ENCODE results near the gene PGGT1B. TPM values are rescaled to one million over a fixed set of nuclear protein-coding genes. Genes with fewer than 3 reads are reported as not detected.

The PGGT1B gene
- total RNA-seq, 1 donor from 2014 or later: 4.0 TPM

- no peak for TF ChIP-seq CTCF (IDR thresholded peaks at IDR 0.05)
- intact Hi-C loops (cut with DNase I): loop anchor here (10.0 kb wide), 1 partner anchor 363 kb away; the partner anchor contains the start of gene FEM1C
- DNase-seq (ENCODE audit: low spot score in 2 of 2): no peak
- Histone ChIP-seq H3K4me3 (no peak overlapping the region), H3K36me3 (no peaks in the 10 kb centered on the region), H3K27ac (no peak overlapping the region), H3K9me3 (no peaks in the 10 kb centered on the region), H3K27me3 (no peaks in the 10 kb centered on the region), H3K4me1 (no peaks in the 10 kb centered on the region)
Measured at GRCh38 chr5:115181757-115182156, 80.9 kb downstream of the PGGT1B start.

GRCh38 chr5:115180165-115180709, 82.4 kb downstream of the PGGT1B start:
- no peak for TF ChIP-seq CTCF (IDR thresholded peaks at IDR 0.05)
- H3K4me1 ChIP-seq: no peaks in the 10 kb centered on the region
- no peaks in the 10 kb centered on the region for H3K36me3 ChIP-seq
- intact Hi-C loops (cut with DNase I): loop anchor here (10.0 kb wide), 1 partner anchor 365 kb away; the partner anchor contains the start of gene FEM1C
- H3K4me3 ChIP-seq: peak overlapping the region; percentile 66 to 80
- no peaks in the 10 kb centered on the region for H3K9me3 ChIP-seq
- peak overlapping the region; percentile 63 to 68 for H3K27ac ChIP-seq
- no peaks in the 10 kb centered on the region for H3K27me3 ChIP-seq
- no peak for DNase-seq (ENCODE audit: low spot score in 2 of 2)

GRCh38 chr5:115179394-115180164, 83.1 kb downstream of the PGGT1B start:
- intact Hi-C loops (cut with DNase I): loop anchor here (1.0 to 10.0 kb wide), 3 partner anchors 9 to 365 kb away; partner anchors contain the start of gene FEM1C
- no peak for DNase-seq (ENCODE audit: low spot score in 2 of 2)
- peak overlapping the region; percentile 63 to 68 for H3K27ac ChIP-seq

GRCh38 chr5:115179030-115179393, 83.7 kb downstream of the PGGT1B start:
- no peak for DNase-seq (ENCODE audit: low spot score in 2 of 2)
- intact Hi-C loops (cut with DNase I): loop anchor here (1.0 to 5.0 kb wide), 2 partner anchors 9 to 38 kb away; no protein-coding TSS in a partner anchor

More at GRCh38 chr5:115179394-115180164, 83.1 kb downstream of the PGGT1B start:
- H3K4me1 ChIP-seq: no peaks in the 10 kb centered on the region
- peak overlapping the region; percentile 66 to 80 for H3K4me3 ChIP-seq
- no peaks in the 10 kb centered on the region for H3K27me3 ChIP-seq
- no peaks in the 10 kb centered on the region for H3K36me3 ChIP-seq
- TF ChIP-seq CTCF (IDR thresholded peaks at IDR 0.05): no peak
- H3K9me3 ChIP-seq: no peaks in the 10 kb centered on the region

GRCh38 chr5:115170929-115171510, 91.7 kb downstream of the PGGT1B start:
- peak overlapping the region; percentile 65 to 69 for H3K27ac ChIP-seq
- TF ChIP-seq CTCF (IDR thresholded peaks at IDR 0.05): no peak
- peaks cover 4 to 6% of the 10 kb centered on the region in 2 donors for H3K4me1 ChIP-seq
- no peak for DNase-seq (ENCODE audit: low spot score in 2 of 2)
- no peaks in the 10 kb centered on the region for H3K36me3 ChIP-seq
- H3K27me3 ChIP-seq: no peaks in the 10 kb centered on the region
- H3K4me3 ChIP-seq: peak overlapping the region; percentile 83 to 90
- intact Hi-C loops (cut with DNase I): loop anchor here (1.0 kb wide), 1 partner anchor 8 kb away; no protein-coding TSS in a partner anchor
- no peaks in the 10 kb centered on the region for H3K9me3 ChIP-seq

More at GRCh38 chr5:115179030-115179393, 83.7 kb downstream of the PGGT1B start:
- no peaks in the 10 kb centered on the region for H3K9me3 ChIP-seq
- no peak for TF ChIP-seq CTCF (IDR thresholded peaks at IDR 0.05)
- no peaks in the 10 kb centered on the region for H3K4me1 ChIP-seq
- peak overlapping the region; percentile 63 to 68 for H3K27ac ChIP-seq
- no peaks in the 10 kb centered on the region for H3K27me3 ChIP-seq
- peak overlapping the region; percentile 66 to 80 for H3K4me3 ChIP-seq
- H3K36me3 ChIP-seq: no peaks in the 10 kb centered on the region

Data from ascending aorta (tissue), 2 donors.